Measurements from ENCODE around the gene PPIA.

PPIA gene

DNA sequence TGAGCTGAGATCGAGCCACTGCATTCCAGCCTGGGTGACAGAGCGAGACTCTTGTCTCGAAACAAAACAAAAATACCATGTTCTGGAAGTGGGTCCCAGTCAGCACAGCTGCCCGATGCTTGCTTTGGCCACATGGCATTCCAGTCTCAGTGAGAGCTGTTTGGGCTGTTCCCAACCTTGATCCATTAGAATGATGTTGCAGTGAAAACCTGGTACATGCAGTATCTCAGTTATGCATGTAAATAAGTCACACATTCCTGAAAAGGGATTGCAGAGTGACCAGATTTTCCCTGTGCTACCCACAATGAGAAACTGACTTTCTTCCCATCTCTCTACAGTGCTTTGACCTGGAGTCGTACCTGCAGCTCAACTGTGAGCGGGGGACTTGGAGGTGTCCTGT is 32.4 kb upstream of the PPIA start:
- Histone ChIP-seq H3K27ac (ENCODE audit: low read depth, low read length, poor library complexity, severe bottlenecking) (no peak overlapping the region), H2AFZ (ENCODE audit: low read length) (no peak overlapping the region), H3K79me2 (ENCODE audit: insufficient read depth, low read length) (no peaks in the 10 kb centered on the region), H4K20me1 (ENCODE audit: insufficient read depth, low read length) (no peaks in the 10 kb centered on the region), H3K36me3 (ENCODE audit: insufficient read depth, low read length) (peaks cover 89% of the 10 kb centered on the region), H3K9me2 (ENCODE audit: low read depth, low read length) (no peaks in the 10 kb centered on the region), H3K9ac (ENCODE audit: low read length) (no peak overlapping the region), H3K4me1 (ENCODE audit: insufficient read depth, low read length, severe bottlenecking) (peaks cover 24% of the 10 kb centered on the region), H3K4me2 (ENCODE audit: low read length) (no peak overlapping the region), H3K9me3 (ENCODE audit: low read length) (no peaks in the 10 kb centered on the region), H3K27me3 (ENCODE audit: insufficient read depth, low read length) (no peaks in the 10 kb centered on the region), H3F3A (ENCODE audit: insufficient read depth, low read length) (no peaks in the 10 kb centered on the region), H3K4me3 (ENCODE audit: low read depth, low read length, poor library complexity, severe bottlenecking) (no peak overlapping the region)
- no peak for TF ChIP-seq EZH2 (IDR thresholded peaks at IDR 0.05; ENCODE audit: borderline replicate concordance, low read length)
- TF ChIP-seq, protein P1, sequence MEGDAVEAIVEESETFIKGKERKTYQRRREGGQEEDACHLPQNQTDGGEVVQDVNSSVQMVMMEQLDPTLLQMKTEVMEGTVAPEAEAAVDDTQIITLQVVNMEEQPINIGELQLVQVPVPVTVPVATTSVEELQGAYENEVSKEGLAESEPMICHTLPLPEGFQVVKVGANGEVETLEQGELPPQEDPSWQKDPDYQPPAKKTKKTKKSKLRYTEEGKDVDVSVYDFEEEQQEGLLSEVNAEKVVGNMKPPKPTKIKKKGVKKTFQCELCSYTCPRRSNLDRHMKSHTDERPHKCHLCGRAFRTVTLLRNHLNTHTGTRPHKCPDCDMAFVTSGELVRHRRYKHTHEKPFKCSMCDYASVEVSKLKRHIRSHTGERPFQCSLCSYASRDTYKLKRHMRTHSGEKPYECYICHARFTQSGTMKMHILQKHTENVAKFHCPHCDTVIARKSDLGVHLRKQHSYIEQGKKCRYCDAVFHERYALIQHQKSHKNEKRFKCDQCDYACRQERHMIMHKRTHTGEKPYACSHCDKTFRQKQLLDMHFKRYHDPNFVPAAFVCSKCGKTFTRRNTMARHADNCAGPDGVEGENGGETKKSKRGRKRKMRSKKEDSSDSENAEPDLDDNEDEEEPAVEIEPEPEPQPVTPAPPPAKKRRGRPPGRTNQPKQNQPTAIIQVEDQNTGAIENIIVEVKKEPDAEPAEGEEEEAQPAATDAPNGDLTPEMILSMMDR (IDR thresholded peaks at IDR 0.05; ENCODE audit: low read length), result no peak

DNA sequence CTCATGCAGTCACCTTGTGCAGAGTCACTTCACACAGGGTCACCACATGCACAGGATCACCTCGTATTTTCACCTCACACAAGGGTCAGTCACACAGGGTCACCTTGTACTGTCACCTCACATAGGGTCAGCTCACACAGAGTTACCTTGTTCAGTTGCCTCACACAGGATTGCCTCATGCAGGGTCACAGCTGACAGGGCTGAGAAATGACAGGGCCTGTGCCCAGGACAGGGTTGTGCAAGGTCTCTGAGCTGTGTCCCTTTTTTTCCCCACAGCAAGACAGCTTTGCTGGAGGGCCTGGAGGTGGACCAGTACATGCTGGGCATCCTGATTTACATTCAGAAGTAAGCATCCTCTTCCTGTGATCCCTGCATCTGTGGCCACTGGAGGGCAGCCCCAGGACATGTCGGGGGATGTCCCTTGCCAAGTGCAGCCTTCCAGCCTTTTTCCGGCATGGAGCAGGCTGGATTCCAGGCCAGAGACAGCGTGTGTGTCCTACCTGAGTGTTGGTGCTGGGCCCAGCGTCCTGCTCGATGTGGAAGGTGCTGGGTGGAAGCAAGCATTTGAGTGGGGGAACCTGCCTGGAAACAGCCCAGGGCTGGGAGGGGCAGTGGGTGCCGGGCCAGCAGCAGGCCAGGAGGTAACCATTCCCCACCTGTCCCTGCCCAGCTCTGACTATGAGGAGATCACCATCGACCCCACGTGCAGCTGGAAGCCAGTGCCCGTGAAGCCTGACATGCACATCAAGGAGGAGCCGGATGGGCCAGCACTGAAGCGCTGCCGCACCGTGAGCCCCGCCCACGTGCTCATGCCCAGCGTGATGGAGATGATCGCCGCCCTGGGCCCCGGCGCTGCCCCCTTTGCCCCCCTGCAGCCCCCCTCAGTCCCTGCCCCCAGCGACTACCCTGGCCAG is 31.6 kb upstream of the PPIA start:
- Histone ChIP-seq H3K9ac (ENCODE audit: low read length) (no peak overlapping the region), H2AFZ (ENCODE audit: low read length) (no peak overlapping the region), H3K27ac (ENCODE audit: low read depth, low read length, poor library complexity, severe bottlenecking) (no peak overlapping the region), H3K27me3 (ENCODE audit: insufficient read depth, low read length) (no peaks in the 10 kb centered on the region), H3F3A (ENCODE audit: insufficient read depth, low read length) (no peaks in the 10 kb centered on the region), H4K20me1 (ENCODE audit: insufficient read depth, low read length) (no peaks in the 10 kb centered on the region), H3K4me3 (ENCODE audit: low read depth, low read length, poor library complexity, severe bottlenecking) (no peak overlapping the region), H3K4me2 (ENCODE audit: low read length) (no peak overlapping the region), H3K4me1 (ENCODE audit: insufficient read depth, low read length, severe bottlenecking) (peaks cover 29% of the 10 kb centered on the region), H3K9me3 (ENCODE audit: low read length) (no peaks in the 10 kb centered on the region), H3K79me2 (ENCODE audit: insufficient read depth, low read length) (no peaks in the 10 kb centered on the region), H3K36me3 (ENCODE audit: insufficient read depth, low read length) (peaks cover 86% of the 10 kb centered on the region), H3K9me2 (ENCODE audit: low read depth, low read length) (no peaks in the 10 kb centered on the region)
- TF ChIP-seq EZH2 (IDR thresholded peaks at IDR 0.05; ENCODE audit: borderline replicate concordance, low read length), result no peak
- TF ChIP-seq, protein P1 (IDR thresholded peaks at IDR 0.05; ENCODE audit: low read length), result no peak

DNA sequence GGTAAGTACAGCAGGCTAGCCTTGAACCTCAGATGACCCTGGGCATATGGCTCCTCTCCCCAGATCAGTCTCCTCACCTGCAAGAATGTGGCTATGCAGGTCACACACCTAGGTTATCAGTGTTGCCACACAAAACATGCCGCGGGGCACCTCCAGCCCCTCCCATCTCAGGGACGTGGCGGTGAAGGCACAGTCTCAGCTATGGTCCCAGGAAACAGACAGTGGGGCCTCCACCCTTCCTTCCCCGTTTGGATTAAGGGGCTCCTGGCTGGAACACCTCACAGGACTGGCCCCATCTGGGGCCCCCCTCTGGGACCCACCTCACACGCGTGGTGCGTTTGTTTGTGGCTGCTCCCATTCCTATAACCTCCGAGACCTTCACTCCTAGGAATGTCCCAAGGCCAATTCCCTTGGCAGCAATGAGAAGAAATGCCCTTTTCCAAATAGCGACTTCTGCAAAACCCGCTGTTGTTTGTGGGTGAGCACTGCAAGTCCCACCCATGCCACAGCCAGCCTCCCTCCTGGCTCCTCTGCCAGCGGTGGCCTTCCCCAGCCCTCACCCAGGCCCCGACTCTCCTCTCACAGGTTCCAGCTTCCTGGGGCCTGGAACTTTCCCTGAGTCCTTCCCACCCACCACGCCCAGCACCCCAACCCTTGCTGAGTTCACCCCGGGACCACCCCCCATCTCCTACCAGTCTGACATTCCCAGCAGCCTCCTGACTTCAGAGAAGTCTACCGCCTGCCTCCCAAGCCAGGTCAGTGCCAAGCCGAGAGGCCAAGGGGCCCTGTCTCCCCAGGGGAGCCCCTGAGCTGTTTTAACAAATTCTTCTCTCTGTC is 30.7 kb upstream of the PPIA start:
- no peaks in the 10 kb centered on the region for H3K27me3 ChIP-seq (ENCODE audit: insufficient read depth, low read length)
- no peak overlapping the region for H3K4me2 ChIP-seq (ENCODE audit: low read length)
- H3K9me3 ChIP-seq (ENCODE audit: low read length), result no peaks in the 10 kb centered on the region
- H3K36me3 ChIP-seq (ENCODE audit: insufficient read depth, low read length), result peaks cover 80% of the 10 kb centered on the region
- H3K4me1 ChIP-seq (ENCODE audit: insufficient read depth, low read length, severe bottlenecking), result peaks cover 31% of the 10 kb centered on the region
- no peak overlapping the region for H3K4me3 ChIP-seq (ENCODE audit: low read depth, low read length, poor library complexity, severe bottlenecking)
- TF ChIP-seq, protein P1 (IDR thresholded peaks at IDR 0.05; ENCODE audit: low read length), result no peak
- TF ChIP-seq EZH2 (IDR thresholded peaks at IDR 0.05; ENCODE audit: borderline replicate concordance, low read length), result no peak
- H2AFZ ChIP-seq (ENCODE audit: low read length), result no peak overlapping the region
- H4K20me1 ChIP-seq (ENCODE audit: insufficient read depth, low read length), result no peaks in the 10 kb centered on the region
- H3K9ac ChIP-seq (ENCODE audit: low read length), result no peak overlapping the region
- H3F3A ChIP-seq (ENCODE audit: insufficient read depth, low read length), result no peaks in the 10 kb centered on the region
- H3K79me2 ChIP-seq (ENCODE audit: insufficient read depth, low read length), result no peaks in the 10 kb centered on the region
- H3K9me2 ChIP-seq (ENCODE audit: low read depth, low read length), result no peaks in the 10 kb centered on the region
- H3K27ac ChIP-seq (ENCODE audit: low read depth, low read length, poor library complexity, severe bottlenecking), result no peak overlapping the region

Data from OCI-LY1 (cell line).